ENCODE results near the gene ZNF283. TPM values are rescaled to one million over a fixed set of nuclear protein-coding genes. Genes with fewer than 3 reads are reported as not detected.
"Not testable (repeated sequence)": the region's sequence is repeated elsewhere in the genome, so short reads cannot be mapped to it uniquely, and the experiment has no call there.

ZNF283 gene
- total RNA-seq, 3 donors from 2014 or later: 6.9 to 19.6 (median 13.8) TPM

GRCh38 chr19:43809762-43810696, 17.1 kb upstream of the ZNF283 start:
- H3K27ac ChIP-seq: no peak overlapping the region
- no peak overlapping the region for H3K4me3 ChIP-seq
- no peaks in the 10 kb centered on the region for H3K9me3 ChIP-seq
- no peaks in the 10 kb centered on the region for H3K36me3 ChIP-seq
- no peak for DNase-seq (ENCODE audit: low spot score in 2 of 2)
- TF ChIP-seq POLR2AphosphoS5 (IDR thresholded peaks at IDR 0.05): no peak
- TF ChIP-seq POLR2A (IDR thresholded peaks at IDR 0.05): no peak
- TF ChIP-seq, protein P1, sequence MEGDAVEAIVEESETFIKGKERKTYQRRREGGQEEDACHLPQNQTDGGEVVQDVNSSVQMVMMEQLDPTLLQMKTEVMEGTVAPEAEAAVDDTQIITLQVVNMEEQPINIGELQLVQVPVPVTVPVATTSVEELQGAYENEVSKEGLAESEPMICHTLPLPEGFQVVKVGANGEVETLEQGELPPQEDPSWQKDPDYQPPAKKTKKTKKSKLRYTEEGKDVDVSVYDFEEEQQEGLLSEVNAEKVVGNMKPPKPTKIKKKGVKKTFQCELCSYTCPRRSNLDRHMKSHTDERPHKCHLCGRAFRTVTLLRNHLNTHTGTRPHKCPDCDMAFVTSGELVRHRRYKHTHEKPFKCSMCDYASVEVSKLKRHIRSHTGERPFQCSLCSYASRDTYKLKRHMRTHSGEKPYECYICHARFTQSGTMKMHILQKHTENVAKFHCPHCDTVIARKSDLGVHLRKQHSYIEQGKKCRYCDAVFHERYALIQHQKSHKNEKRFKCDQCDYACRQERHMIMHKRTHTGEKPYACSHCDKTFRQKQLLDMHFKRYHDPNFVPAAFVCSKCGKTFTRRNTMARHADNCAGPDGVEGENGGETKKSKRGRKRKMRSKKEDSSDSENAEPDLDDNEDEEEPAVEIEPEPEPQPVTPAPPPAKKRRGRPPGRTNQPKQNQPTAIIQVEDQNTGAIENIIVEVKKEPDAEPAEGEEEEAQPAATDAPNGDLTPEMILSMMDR (IDR thresholded peaks at IDR 0.05): peak in 2 of 3 donors; percentile 50 to 63
- intact Hi-C loops (cut with DNase I; ENCODE audit: low total_unique reads): no loop called here
- H3K27me3 ChIP-seq: no peaks in the 10 kb centered on the region
- no peaks in the 10 kb centered on the region for H3K4me1 ChIP-seq

DNA sequence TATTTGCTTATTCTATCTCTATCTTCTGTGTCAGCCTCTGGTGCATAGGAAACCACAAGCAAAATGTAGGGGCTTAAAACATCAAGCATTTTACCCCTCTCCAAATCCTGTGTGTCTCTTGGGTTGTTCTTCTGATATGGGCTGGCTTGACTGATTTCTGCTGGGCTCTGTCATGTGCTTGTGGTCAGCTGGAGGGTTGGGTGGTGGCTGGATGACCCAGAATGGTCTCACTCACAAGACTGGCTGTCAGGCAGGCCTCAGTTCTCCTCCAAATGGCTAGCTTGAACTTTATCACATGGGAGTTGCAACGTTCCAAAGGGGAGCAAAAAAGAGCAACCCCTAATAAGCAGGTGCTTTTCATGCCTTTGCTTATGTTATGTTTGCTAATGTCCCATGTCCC, 15.3 kb upstream of the ZNF283 start:
- intact Hi-C loops (cut with DNase I; ENCODE audit: low total_unique reads): no loop called here
- Histone ChIP-seq H3K27ac (no peak overlapping the region), H3K4me1 (no peaks in the 10 kb centered on the region), H3K27me3 (no peaks in the 10 kb centered on the region), H3K36me3 (no peaks in the 10 kb centered on the region), H3K4me3 (no peak overlapping the region), H3K9me3 (no peaks in the 10 kb centered on the region)
- TF ChIP-seq POLR2A (IDR thresholded peaks at IDR 0.05): no peak
- TF ChIP-seq, protein P1 (IDR thresholded peaks at IDR 0.05): no peak
- TF ChIP-seq POLR2AphosphoS5 (IDR thresholded peaks at IDR 0.05): no peak
- DNase-seq (ENCODE audit: low spot score in 2 of 2): no peak

DNA sequence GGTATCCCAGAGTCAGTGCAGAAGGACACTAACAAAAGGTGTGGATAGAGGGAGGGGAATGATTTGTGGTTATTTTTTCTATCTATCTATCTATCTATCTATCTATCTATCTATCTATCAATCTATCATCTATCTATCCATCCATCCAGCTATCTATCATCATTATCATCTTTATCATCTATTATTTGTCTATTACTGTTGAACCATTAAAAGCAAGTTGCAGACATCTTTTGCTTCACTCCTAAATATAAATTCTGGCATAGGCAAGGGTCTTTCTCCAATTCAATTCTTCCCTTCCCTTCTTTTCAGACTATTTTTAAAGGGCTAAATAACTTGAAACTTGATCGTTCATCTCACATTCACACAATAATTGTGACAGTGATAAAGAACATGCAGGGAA, 14.9 kb upstream of the ZNF283 start:
- H3K27ac ChIP-seq: no peak overlapping the region
- TF ChIP-seq, protein P1 (IDR thresholded peaks at IDR 0.05): no peak
- no peak for TF ChIP-seq POLR2AphosphoS5 (IDR thresholded peaks at IDR 0.05)
- no peak for TF ChIP-seq POLR2A (IDR thresholded peaks at IDR 0.05)
- H3K36me3 ChIP-seq: no peaks in the 10 kb centered on the region

DNA sequence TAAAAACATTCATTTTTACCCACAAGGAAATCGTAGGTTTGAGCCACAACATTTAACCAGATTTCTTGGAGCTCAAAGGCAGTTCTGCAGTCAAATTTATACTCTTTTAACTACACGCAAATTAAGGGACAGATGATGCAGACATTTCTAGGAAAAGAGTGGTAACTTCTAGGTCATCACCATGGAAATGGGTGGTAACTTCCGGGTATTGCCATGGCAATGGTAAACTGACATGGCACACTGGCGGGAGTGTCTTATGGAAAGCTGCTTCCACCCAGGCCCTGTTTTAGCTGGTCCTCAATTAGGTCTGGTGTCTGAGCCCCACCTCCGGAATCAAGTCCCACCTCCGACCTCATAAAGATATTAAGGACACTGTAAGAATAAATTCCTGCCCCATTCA, 14.4 kb upstream of the ZNF283 start:
- no peak overlapping the region for H3K27ac ChIP-seq
- no peaks in the 10 kb centered on the region for H3K36me3 ChIP-seq
- intact Hi-C loops (cut with DNase I; ENCODE audit: low total_unique reads): no loop called here
- DNase-seq (ENCODE audit: low spot score in 2 of 2): no peak
- TF ChIP-seq POLR2A (IDR thresholded peaks at IDR 0.05) (no peak), POLR2AphosphoS5 (IDR thresholded peaks at IDR 0.05) (no peak)
- TF ChIP-seq, protein P1 (IDR thresholded peaks at IDR 0.05): no peak
- no peak overlapping the region for H3K4me3 ChIP-seq
- H3K9me3 ChIP-seq: no peaks in the 10 kb centered on the region
- no peaks in the 10 kb centered on the region for H3K4me1 ChIP-seq
- no peaks in the 10 kb centered on the region for H3K27me3 ChIP-seq

More for the DNA sequence above, 14.9 kb upstream of the ZNF283 start:
- Histone ChIP-seq H3K4me1 (no peaks in the 10 kb centered on the region), H3K4me3 (no peak overlapping the region), H3K9me3 (no peaks in the 10 kb centered on the region), H3K27me3 (no peaks in the 10 kb centered on the region)
- intact Hi-C loops (cut with DNase I; ENCODE audit: low total_unique reads): no loop called here
- DNase-seq (ENCODE audit: low spot score in 2 of 2): no peak

DNA sequence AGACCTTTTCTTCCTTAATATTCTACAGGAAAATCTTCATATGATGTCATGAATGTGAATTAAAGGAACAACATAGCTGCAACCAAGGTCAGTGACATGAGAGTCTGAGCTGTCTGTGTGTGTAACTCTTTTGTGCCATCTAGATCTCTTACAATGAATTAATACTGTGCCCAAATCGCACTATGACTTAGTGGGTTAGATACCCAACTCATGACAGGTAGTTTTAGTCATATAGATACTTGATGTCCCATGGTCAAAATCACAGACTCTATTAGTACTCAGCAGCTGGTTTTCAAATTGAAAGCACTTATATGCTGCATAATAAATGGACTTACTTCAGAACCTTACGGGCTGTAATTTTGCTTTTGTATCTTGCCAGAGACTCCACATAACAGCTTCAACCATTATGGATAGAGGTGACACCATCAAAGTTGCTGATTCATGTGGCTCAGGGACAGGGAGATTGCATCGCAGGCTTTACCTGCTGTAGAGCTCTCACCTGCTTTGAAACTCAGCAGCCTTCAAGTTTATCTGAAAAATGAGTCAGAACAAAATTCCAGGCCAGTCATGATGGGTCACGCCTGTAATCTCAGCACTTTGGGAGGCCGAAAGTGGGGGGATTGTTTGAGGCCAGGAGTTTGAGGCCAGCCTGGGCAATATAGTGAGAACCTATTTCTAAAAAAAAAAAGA, 12.3 kb upstream of the ZNF283 start:
- TF ChIP-seq, protein P1 (IDR thresholded peaks at IDR 0.05): no peak
- TF ChIP-seq POLR2AphosphoS5 (IDR thresholded peaks at IDR 0.05): no peak
- TF ChIP-seq POLR2A (IDR thresholded peaks at IDR 0.05): no peak

DNA sequence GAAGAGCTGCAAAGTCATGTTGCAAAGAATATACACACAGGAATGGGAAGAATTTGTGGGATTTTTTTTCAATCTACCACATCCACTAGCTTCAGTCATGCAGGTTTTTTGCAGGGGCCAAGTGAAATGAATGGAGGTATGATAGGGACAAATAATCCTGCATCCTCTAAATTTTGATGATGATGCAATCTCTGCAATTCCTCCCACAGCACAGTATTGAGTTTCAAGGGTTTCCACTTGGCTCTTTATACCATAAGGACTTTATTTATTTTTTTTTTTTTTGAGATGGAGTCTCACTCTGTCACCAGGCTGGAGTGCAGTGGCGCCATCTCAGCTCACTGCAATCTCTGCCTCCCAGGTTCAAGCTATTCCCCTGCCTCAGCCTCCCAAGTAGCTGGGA, 9.7 kb upstream of the ZNF283 start:
- H3K4me3 ChIP-seq; intact Hi-C loops (cut with DNase I; ENCODE audit: low total_unique reads); DNase-seq (ENCODE audit: low spot score in 2 of 2); H3K27ac ChIP-seq; H3K4me1 ChIP-seq; H3K9me3 ChIP-seq; H3K36me3 ChIP-seq; H3K27me3 ChIP-seq: not testable (repeated sequence)

More for the DNA sequence above, 12.3 kb upstream of the ZNF283 start:
- no peaks in the 10 kb centered on the region for H3K36me3 ChIP-seq
- H3K4me3 ChIP-seq: no peak overlapping the region
- H3K27ac ChIP-seq: no peak overlapping the region
- intact Hi-C loops (cut with DNase I; ENCODE audit: low total_unique reads): no loop called here
- no peaks in the 10 kb centered on the region for H3K27me3 ChIP-seq
- no peak for DNase-seq (ENCODE audit: low spot score in 2 of 2)
- no peaks in the 10 kb centered on the region for H3K4me1 ChIP-seq
- no peaks in the 10 kb centered on the region for H3K9me3 ChIP-seq

Measured in breast epithelium (tissue), 4 donors.